ENCODE data around the gene NNAT. TPM values are rescaled to one million over a fixed set of nuclear protein-coding genes. Genes with fewer than 3 reads are reported as not detected.

NNAT gene
- polyA plus RNA-seq, 6 donors from 2014 or later: 0.39 TPM; not detected in 5

Other genes with a start within 250 kb of the NNAT start
- 10 to 100 TPM; 19.4 to 39.0 (median 25.7) TPM for gene MANBAL, start 231.6 kb upstream of the NNAT start, polyA plus RNA-seq (ENCODE audit: low read depth in 6 of 6)
- 1 to 10 TPM in 5 of 6 donors, not detected in 1; 1.2 to 2.3 (median 1.7) TPM for gene SRC, start 175.1 kb upstream of the NNAT start, polyA plus RNA-seq (ENCODE audit: low read depth in 6 of 6)
- 100 to 1,000 TPM; 202 to 268 (median 213) TPM for gene BLCAP, start 6.6 kb downstream of the NNAT start, polyA plus RNA-seq (ENCODE audit: low read depth in 6 of 6)
- 100 to 1,000 TPM; 102 to 200 (median 125) TPM for gene CTNNBL1, start 172.8 kb downstream of the NNAT start, polyA plus RNA-seq (ENCODE audit: low read depth in 6 of 6)